GM12875 (cell line): Measurements from ENCODE around the gene SEC22C.

ENCODE experiments used
- H3K4me3 ChIP-seq: one replicate; pipeline ENCODE4 v1.5.1; 2011; ENCODE audit warnings: low read depth, low read length, control low read depth
- CTCF ChIP-seq: IDR thresholded peaks from 2 replicates; pipeline ENCODE4 v1.5.1; 2011; ENCODE audit warnings: low read depth, mild to moderate bottlenecking, control low read depth, inconsistent platforms, low read length, moderate library complexity, borderline replicate concordance; ENCODE audit not compliant: insufficient read depth

The SEC22C gene

GRCh38 chr3:42532229-42532628, 49.5 kb downstream of the SEC22C start:
- no peak for TF ChIP-seq CTCF
- H3K4me3 ChIP-seq, result no peak overlapping the region

- no peak for TF ChIP-seq CTCF
- no peak overlapping the region for H3K4me3 ChIP-seq
Measured at GRCh38 chr3:42531470-42531869, 50.3 kb downstream of the SEC22C start.

GRCh38 chr3:42530073-42530472, 51.7 kb downstream of the SEC22C start:
- no peak overlapping the region for H3K4me3 ChIP-seq
- no peak for TF ChIP-seq CTCF

- H3K4me3 ChIP-seq, result no peak overlapping the region
- no peak for TF ChIP-seq CTCF
Measured at GRCh38 chr3:42529468-42529867, 52.3 kb downstream of the SEC22C start.

- no peak overlapping the region for H3K4me3 ChIP-seq
- no peak for TF ChIP-seq CTCF
Measured at GRCh38 chr3:42527368-42527917, 54.3 kb downstream of the SEC22C start.

- peak; percentile 15; the same call in 1 of the 2 replicates for TF ChIP-seq CTCF
- no peak overlapping the region for H3K4me3 ChIP-seq
Measured at GRCh38 chr3:42526616-42527367, 55.0 kb downstream of the SEC22C start.
